Inflammatory macrophage (primary cell): ENCODE results near the gene ZNF773.
"Not testable (repeated sequence)": the region's sequence is repeated elsewhere in the genome, so short reads cannot be mapped to it uniquely, and the experiment has no call there.

Source experiments
- DNase-seq, 2 donors: peaks; one replicate each; pipeline ENCODE4 v3.0.0-alpha.2; 2020 to 2022
- total RNA-seq, 18 experiments: gene quantifications; one replicate each; lab custom pipeline; 2026; ENCODE audit warnings: mixed read lengths in 6 of 18, inconsistent platforms in 2 of 18; lab: John Stamatoyannopoulos, UW

Gene ZNF773
- 0.85 to 6.7 (median 3.8) reads per million in 18 experiments for total RNA-seq

- DNase-seq = peak; percentile 95 to 96
Observed at GRCh38 chr19:57499680-57500395, at the start of gene ZNF773. Gene ZNF773 (plus strand): TSS chr19:57499938. CDS start chr19:57500081, 143 bp downstream.

- no peak for DNase-seq
Observed at GRCh38 chr19:57452307-57452706, 47.4 kb upstream of the ZNF773 start.

GRCh38 chr19:57465680-57466381 is 33.9 kb upstream of the ZNF773 start:
- peak; percentile 44 to 53 for DNase-seq

GRCh38 chr19:57466489-57466888 is 33.2 kb upstream of the ZNF773 start:
- DNase-seq = no peak

- DNase-seq = no peak
Observed at GRCh38 chr19:57473646-57474045, 26.1 kb upstream of the ZNF773 start.

- peak; percentile 94 to 96 for DNase-seq
Observed at GRCh38 chr19:57477191-57478008, 22.3 kb upstream of the ZNF773 start, which contains the start of gene ZNF772. Gene ZNF772 (minus strand): TSS chr19:57477566. CDS start chr19:57477309, 257 bp downstream.

GRCh38 chr19:57487477-57488298 is 12.1 kb upstream of the ZNF773 start, which contains the start of gene ZNF419:
Gene ZNF419 (plus strand): TSS chr19:57487750. CDS start chr19:57487951, 201 bp downstream.
- DNase-seq = peak; percentile 80 to 86

GRCh38 chr19:57488299-57488644 is 11.5 kb upstream of the ZNF773 start:
- not testable (repeated sequence) for DNase-seq

- DNase-seq = not testable (repeated sequence)
Observed at GRCh38 chr19:57499332-57499679, 432 bp upstream of the ZNF773 start.

- DNase-seq = not testable (repeated sequence)
Observed at GRCh38 chr19:57500400-57500799, 662 bp downstream of the ZNF773 start.

GRCh38 chr19:57506163-57506562 is 6.4 kb downstream of the ZNF773 start:
- DNase-seq = no peak

- no peak for DNase-seq
Observed at GRCh38 chr19:57511484-57511883, 11.7 kb downstream of the ZNF773 start.

- no peak for DNase-seq
Observed at GRCh38 chr19:57512845-57513244, 13.1 kb downstream of the ZNF773 start.

GRCh38 chr19:57515255-57515654 is 15.5 kb downstream of the ZNF773 start:
- DNase-seq = no peak

GRCh38 chr19:57518021-57518420 is 18.3 kb downstream of the ZNF773 start:
- DNase-seq = not testable (repeated sequence)

- DNase-seq = peak; percentile 78 to 86
Observed at GRCh38 chr19:57527136-57527881, 27.6 kb downstream of the ZNF773 start, which contains the start of gene ZNF549. Gene ZNF549 (plus strand): TSS chr19:57527356. CDS start chr19:57527574, 218 bp downstream.

- no peak for DNase-seq
Observed at GRCh38 chr19:57537953-57538547, 38.3 kb downstream of the ZNF773 start.

- DNase-seq = no peak
Observed at GRCh38 chr19:57546513-57546912, 46.8 kb downstream of the ZNF773 start.

GRCh38 chr19:57552432-57552831 is 52.7 kb downstream of the ZNF773 start:
- no peak for DNase-seq

- DNase-seq = no peak
Observed at GRCh38 chr19:57557659-57558058, 57.9 kb downstream of the ZNF773 start.
